SH-SY5Y (cell line): ENCODE measurements around the gene SYCP3.

ENCODE experiments used
- GATA2 ChIP-seq: IDR thresholded peaks from 2 replicates; pipeline ENCODE4 v1.6.1; 2011; ENCODE audit warnings: mild to moderate bottlenecking, low read depth, low read length
- GATA3 ChIP-seq: IDR thresholded peaks from 2 replicates; pipeline ENCODE4 v1.6.1; 2011; ENCODE audit warnings: low read depth, mild to moderate bottlenecking, low read length, moderate library complexity

DNA sequence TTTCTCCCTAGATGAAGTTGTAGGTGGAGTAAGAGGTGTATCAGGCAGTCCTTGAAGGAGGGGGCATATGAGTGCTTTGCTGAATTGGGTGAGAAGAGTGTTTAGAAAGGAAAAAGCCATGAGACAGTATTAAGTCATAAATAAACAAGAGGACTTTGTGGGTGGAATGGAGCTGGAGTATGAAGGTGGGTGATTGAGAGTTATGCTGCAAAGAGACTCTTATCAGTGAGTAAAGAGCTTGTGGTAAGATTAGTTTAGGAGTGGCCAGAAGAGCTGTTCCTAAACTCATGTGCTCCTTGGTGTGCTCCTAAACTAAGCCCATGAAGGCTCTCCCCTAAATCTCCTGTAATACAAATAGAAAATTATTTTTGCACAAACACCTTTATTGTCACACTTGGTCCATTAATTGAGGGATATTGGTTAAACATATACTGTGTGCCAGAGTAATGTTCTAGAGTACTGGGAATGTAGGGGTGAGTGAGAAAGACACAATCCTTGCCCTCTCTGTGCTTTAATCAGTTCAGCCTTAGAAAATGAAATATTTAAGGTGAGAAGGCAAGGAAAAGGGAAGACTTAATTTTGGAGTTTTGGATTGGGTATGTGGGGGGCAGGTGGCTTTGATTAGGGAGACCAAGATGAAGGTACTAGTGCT is 32.0 kb downstream of the SYCP3 start:
- TF ChIP-seq GATA3 (no peak), GATA2 (no peak)
